HepG2 (cell line): ENCODE data around the gene SLC25A11. TPM values are rescaled to one million over a fixed set of nuclear protein-coding genes. Genes with fewer than 3 reads are reported as not detected.

ENCODE experiments used
- ATF7-NPFF ChIP-seq: sonication (generic); formaldehyde crosslinking; IDR thresholded peaks from 2 replicates; pipeline ENCODE4 v1.8.1; 2023; ENCODE audit warnings: mild to moderate bottlenecking, low read depth, missing genetic modification reagents, moderate library complexity
- DR1 ChIP-seq: sonication (generic); formaldehyde crosslinking; IDR thresholded peaks from 2 replicates; pipeline ENCODE4 v1.8.0; 2021; ENCODE audit warnings: mild to moderate bottlenecking, missing genetic modification reagents, inconsistent platforms
- EP300 ChIP-seq, 3 experiments: sonication (generic) in 1 of 3; formaldehyde crosslinking in 1 of 3; IDR thresholded peaks; 2 replicates each; pipeline versions ENCODE4 v1.5.1 to v1.6.1; 2011 to 2020; ENCODE audit warnings: low read depth in 2 of 3, low read length in 2 of 3, borderline replicate concordance in 1 of 3, improper control_type of control experiment in 1 of 3, mild to moderate bottlenecking in 1 of 3, missing genetic modification reagents in 1 of 3, moderate library complexity in 1 of 3
- HMGXB4 ChIP-seq, 2 experiments: sonication (generic) in 1 of 2; formaldehyde crosslinking in 1 of 2; IDR thresholded peaks; 2 replicates each; pipeline versions ENCODE4 v1.4.0 to v1.6.1; 2018 to 2020; ENCODE audit warnings: missing genetic modification reagents in 2 of 2, borderline replicate concordance in 1 of 2, low read depth in 1 of 2, mild to moderate bottlenecking in 1 of 2, missing biosample characterization in 1 of 2
- KDM5B ChIP-seq: sonication (generic); formaldehyde crosslinking; IDR thresholded peaks from 2 replicates; pipeline ENCODE4 v1.4.0; 2020; ENCODE audit warnings: missing genetic modification reagents, mild to moderate bottlenecking, borderline replicate concordance
- KLF12 ChIP-seq: sonication (generic); formaldehyde crosslinking; IDR thresholded peaks from 2 replicates; pipeline ENCODE4 v1.4.0; 2020; ENCODE audit warnings: missing genetic modification reagents, borderline replicate concordance
- MEF2D ChIP-seq: sonication (generic); formaldehyde crosslinking; IDR thresholded peaks from 2 replicates; pipeline ENCODE4 v1.5.1; 2020; ENCODE audit warnings: mild to moderate bottlenecking, missing genetic modification reagents
- MTA3 ChIP-seq: sonication (generic); formaldehyde crosslinking; IDR thresholded peaks from 2 replicates; pipeline ENCODE4 v1.4.0; 2020; ENCODE audit warnings: missing genetic modification reagents
- NFYB ChIP-seq: sonication (generic); formaldehyde crosslinking; IDR thresholded peaks from 2 replicates; pipeline ENCODE4 v1.4.0; 2020; ENCODE audit warnings: missing genetic modification reagents
- NPAS2 ChIP-seq: sonication (generic); formaldehyde crosslinking; IDR thresholded peaks from 2 replicates; pipeline ENCODE4 v1.8.0; 2022; ENCODE audit warnings: mild to moderate bottlenecking, missing genetic modification reagents, borderline replicate concordance
- SRF ChIP-seq: IDR thresholded peaks from 2 replicates; pipeline ENCODE4 v1.6.1; 2011; ENCODE audit warnings: mild to moderate bottlenecking, low read depth, low read length, moderate library complexity
- TGIF2 ChIP-seq: IDR thresholded peaks from 2 replicates; pipeline ENCODE4 v1.6.1; 2016; ENCODE audit warnings: control low read depth, missing compliant biosample characterization
- ZBTB14 ChIP-seq: sonication (generic); formaldehyde crosslinking; IDR thresholded peaks from 2 replicates; pipeline ENCODE4 v1.4.0; 2020; ENCODE audit warnings: missing genetic modification reagents
- ZMAT3 ChIP-seq: sonication (generic); formaldehyde crosslinking; conservative IDR thresholded peaks from 2 replicates; pipeline ENCODE4 v1.7.0; 2021; ENCODE audit warnings: missing genetic modification reagents
- ZNF12 ChIP-seq: sonication (generic); formaldehyde crosslinking; IDR thresholded peaks from 2 replicates; pipeline ENCODE4 v1.5.0; 2020; ENCODE audit warnings: missing genetic modification reagents
- ZNF503 ChIP-seq: sonication (generic); formaldehyde crosslinking; IDR thresholded peaks from 2 replicates; pipeline ENCODE4 v1.4.0; 2020; ENCODE audit warnings: missing genetic modification reagents
- ZNF720 ChIP-seq: sonication (generic); formaldehyde crosslinking; IDR thresholded peaks from 2 replicates; pipeline ENCODE4 v1.4.0; 2020; ENCODE audit warnings: missing genetic modification reagents
- ZNF766 ChIP-seq: sonication (generic); formaldehyde crosslinking; IDR thresholded peaks from 2 replicates; pipeline ENCODE4 v1.5.0; 2020; ENCODE audit warnings: missing genetic modification reagents, borderline replicate concordance
- ZNF83 ChIP-seq: sonication (generic); formaldehyde crosslinking; IDR thresholded peaks from 2 replicates; pipeline ENCODE4 v1.4.0; 2020; ENCODE audit warnings: missing genetic modification reagents, mild to moderate bottlenecking, borderline replicate concordance
- polyA plus RNA-seq, 8 experiments: library from polyadenylated mRNA; depleted of rRNA in 3 of 8; stranded (reverse) in 7 of 8; unstranded in 1 of 8; fragments of >200 nt; fragmentation: Illumina TruSeq in 4 of 8; extraction: Trizol in 4 of 8; gene quantifications; 2 replicates each; pipeline versions ENCODE4 v1.2.1 to v1.2.3, GENCODE V29; 2011 to 2016; ENCODE audit warnings: low read depth in 4 of 8, missing spikeins in 1 of 8, mixed read lengths in 1 of 8; ENCODE audit not compliant: insufficient read depth in 1 of 8
- total RNA-seq, 5 experiments: library from RNA; depleted of rRNA; stranded (reverse); fragments of >200 nt; fragmentation: Illumina TruSeq; extraction: Trizol; gene quantifications; 2 replicates each; pipeline ENCODE4 v1.2.3, GENCODE V29; 2016; ENCODE audit warnings: low read depth in 1 of 5
- TF ChIP-seq, protein P1 (sequence below): sonication (generic); formaldehyde crosslinking; IDR thresholded peaks from 2 replicates; pipeline ENCODE4 v1.8.0; 2022; ENCODE audit warnings: missing genetic modification reagents, mild to moderate bottlenecking, inconsistent platforms, borderline replicate concordance
- TF ChIP-seq, protein P2 (sequence below): sonication (generic); formaldehyde crosslinking; IDR thresholded peaks from 2 replicates; pipeline ENCODE4 v1.5.0; 2020; ENCODE audit warnings: missing genetic modification reagents

The SLC25A11 gene
- total and polyA plus RNA-seq, 2 of the 13 experiments (the other 11 are each of a cell fraction or from before 2014, with no cell fraction given), result 35.4 to 47.2 TPM

DNA sequence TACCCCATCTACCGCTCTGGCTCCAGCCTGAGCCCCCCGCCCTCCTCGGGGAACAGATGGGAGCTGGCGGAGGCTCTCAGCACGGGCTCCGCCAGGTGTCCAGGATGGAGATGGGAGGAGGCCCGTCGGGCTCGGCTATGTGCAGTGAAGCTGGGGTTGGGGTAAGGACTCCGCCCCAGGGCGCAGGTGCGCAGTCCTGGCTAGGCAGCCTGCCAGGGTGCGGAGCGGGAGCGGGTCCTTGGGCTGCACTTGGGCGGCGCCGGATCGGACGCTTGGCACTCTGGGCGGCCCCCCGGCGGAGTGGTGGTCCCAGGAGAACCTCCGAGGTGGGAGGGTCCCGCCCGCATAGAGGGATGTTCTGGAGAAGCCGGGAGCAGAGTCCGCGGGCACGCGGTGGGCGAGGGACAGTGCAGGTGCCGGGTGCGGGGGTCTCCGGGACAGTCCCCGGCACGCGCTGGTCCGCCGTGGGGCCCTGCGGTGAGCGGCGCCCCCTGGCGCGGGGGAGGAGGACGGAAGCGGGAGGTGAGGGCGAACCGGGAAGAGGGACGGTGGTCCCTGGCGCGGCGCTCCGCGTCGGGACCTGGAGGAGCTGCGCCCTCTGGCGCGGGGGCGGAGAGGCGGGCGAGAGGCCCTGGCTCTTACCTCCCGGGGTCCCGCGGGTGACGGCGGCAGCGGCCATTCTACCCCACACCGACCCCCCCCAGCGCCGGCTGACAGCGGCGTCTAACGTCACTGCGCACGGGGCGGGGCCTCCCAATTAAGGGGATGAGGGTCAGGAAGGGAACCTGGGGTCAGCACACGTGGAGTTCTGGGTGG is 47.3 kb upstream of the SLC25A11 start, which contains the start of gene CAMTA2 (continued):
- TF ChIP-seq ZMAT3 (CRISPR knock-in tag) (0 out of 2 replicates have a peak, but pooled peaks have one; percentile 71), NPAS2 (CRISPR knock-in tag) (no peak), KDM5B (peak; percentile 60; the same call in 1 of the 2 replicates), DR1 (CRISPR knock-in tag) (no peak), ZBTB14 (peak; percentile 63), TGIF2 (0 out of 2 replicates have a peak, but pooled peaks have one; percentile 57), NFYB (CRISPR knock-in tag) (no peak; the same call in 1 of the 2 replicates), ZNF83 (CRISPR knock-in tag) (no peak), ATF7-NPFF (CRISPR knock-in tag) (peak; percentile 59; the same call in 1 of the 2 replicates), ZNF12 (CRISPR knock-in tag) (no peak), KLF12 (CRISPR knock-in tag) (peak; percentile 88; the same call in 1 of the 2 replicates), ZNF720 (CRISPR knock-in tag) (no peak), MTA3 (CRISPR knock-in tag) (no peak), SRF (peak; percentile 94), MEF2D (CRISPR knock-in tag) (no peak), EP300 (IDR thresholded peaks at IDR 0.05; ENCODE audit: low read depth in 2 of 2, low read length in 2 of 2) (peak in 1 of 2 experiments; percentile 34; a peak in 2 of 4 replicates), EP300 (CRISPR knock-in tag; IDR thresholded peaks at IDR 0.05; ENCODE audit: borderline replicate concordance) (peak; percentile 22; the same call in 1 of the 2 replicates), HMGXB4 (CRISPR knock-in tag; IDR thresholded peaks at IDR 0.05; ENCODE audit: borderline replicate concordance in 1 of 2, low read depth in 1 of 2) (peak; percentile 99), ZNF503 (CRISPR knock-in tag) (no peak), ZNF766 (CRISPR knock-in tag) (no peak)
- TF ChIP-seq, protein P1, sequence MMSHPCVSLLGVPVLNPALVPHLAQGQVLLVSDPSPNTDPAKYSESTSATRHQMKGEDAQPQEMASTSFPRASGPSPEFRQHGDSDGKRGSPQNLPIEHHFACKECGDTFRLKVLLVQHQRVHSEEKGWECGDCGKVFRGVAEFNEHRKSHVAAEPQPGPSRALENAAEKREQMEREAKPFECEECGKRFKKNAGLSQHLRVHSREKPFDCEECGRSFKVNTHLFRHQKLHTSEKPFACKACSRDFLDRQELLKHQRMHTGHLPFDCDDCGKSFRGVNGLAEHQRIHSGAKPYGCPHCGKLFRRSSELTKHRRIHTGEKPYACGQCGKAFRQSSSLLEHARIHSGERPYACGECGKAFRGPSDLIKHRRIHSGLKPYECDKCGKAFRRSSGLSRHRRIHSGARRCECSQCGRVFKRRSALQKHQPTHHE (CRISPR knock-in tag), result 0 out of 2 replicates have a peak, but pooled peaks have one; percentile 74
- TF ChIP-seq, protein P2, sequence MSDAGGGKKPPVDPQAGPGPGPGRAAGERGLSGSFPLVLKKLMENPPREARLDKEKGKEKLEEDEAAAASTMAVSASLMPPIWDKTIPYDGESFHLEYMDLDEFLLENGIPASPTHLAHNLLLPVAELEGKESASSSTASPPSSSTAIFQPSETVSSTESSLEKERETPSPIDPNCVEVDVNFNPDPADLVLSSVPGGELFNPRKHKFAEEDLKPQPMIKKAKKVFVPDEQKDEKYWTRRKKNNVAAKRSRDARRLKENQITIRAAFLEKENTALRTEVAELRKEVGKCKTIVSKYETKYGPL (CRISPR knock-in tag), result no peak
